Measurements from ENCODE around the gene HIP1R.

- no peak for TF ChIP-seq POLR2A (IDR thresholded peaks at IDR 0.05)
- TF ChIP-seq, protein P1, sequence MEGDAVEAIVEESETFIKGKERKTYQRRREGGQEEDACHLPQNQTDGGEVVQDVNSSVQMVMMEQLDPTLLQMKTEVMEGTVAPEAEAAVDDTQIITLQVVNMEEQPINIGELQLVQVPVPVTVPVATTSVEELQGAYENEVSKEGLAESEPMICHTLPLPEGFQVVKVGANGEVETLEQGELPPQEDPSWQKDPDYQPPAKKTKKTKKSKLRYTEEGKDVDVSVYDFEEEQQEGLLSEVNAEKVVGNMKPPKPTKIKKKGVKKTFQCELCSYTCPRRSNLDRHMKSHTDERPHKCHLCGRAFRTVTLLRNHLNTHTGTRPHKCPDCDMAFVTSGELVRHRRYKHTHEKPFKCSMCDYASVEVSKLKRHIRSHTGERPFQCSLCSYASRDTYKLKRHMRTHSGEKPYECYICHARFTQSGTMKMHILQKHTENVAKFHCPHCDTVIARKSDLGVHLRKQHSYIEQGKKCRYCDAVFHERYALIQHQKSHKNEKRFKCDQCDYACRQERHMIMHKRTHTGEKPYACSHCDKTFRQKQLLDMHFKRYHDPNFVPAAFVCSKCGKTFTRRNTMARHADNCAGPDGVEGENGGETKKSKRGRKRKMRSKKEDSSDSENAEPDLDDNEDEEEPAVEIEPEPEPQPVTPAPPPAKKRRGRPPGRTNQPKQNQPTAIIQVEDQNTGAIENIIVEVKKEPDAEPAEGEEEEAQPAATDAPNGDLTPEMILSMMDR (IDR thresholded peaks at IDR 0.05) = no peak
These were observed 27.6 kb upstream of the HIP1R start for GRCh38 chr12:122807651-122808050.

Data from thyroid gland (tissue), 4 donors.